ENCODE results near the gene SCUBE3.

Gene SCUBE3

DNA sequence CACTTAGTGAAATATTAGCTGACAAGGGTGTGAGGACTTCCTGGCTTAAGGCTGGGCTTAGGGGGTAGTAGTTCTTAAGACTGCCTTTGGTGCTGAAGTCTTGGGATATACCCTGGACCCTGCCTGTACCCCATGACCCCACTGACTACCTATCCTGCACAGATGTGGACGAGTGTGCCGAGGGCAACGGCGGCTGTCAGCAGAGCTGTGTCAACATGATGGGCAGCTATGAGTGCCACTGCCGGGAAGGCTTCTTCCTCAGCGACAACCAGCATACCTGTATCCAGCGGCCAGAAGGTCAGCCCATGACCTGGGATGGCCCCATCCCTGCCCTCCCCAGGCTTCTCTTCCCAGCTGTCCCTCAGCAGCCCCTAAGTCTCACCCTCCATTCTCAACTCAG is 17.8 kb downstream of the SCUBE3 start:
- no peak overlapping the region for H3K4me3 ChIP-seq (ENCODE audit: low read depth, low read length)
- DNase-seq (ENCODE audit: low read depth), result no peak
- TF ChIP-seq, protein P1, sequence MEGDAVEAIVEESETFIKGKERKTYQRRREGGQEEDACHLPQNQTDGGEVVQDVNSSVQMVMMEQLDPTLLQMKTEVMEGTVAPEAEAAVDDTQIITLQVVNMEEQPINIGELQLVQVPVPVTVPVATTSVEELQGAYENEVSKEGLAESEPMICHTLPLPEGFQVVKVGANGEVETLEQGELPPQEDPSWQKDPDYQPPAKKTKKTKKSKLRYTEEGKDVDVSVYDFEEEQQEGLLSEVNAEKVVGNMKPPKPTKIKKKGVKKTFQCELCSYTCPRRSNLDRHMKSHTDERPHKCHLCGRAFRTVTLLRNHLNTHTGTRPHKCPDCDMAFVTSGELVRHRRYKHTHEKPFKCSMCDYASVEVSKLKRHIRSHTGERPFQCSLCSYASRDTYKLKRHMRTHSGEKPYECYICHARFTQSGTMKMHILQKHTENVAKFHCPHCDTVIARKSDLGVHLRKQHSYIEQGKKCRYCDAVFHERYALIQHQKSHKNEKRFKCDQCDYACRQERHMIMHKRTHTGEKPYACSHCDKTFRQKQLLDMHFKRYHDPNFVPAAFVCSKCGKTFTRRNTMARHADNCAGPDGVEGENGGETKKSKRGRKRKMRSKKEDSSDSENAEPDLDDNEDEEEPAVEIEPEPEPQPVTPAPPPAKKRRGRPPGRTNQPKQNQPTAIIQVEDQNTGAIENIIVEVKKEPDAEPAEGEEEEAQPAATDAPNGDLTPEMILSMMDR (IDR thresholded peaks at IDR 0.05; ENCODE audit: control insufficient read depth, extremely low read depth, insufficient read depth), result no peak

DNA sequence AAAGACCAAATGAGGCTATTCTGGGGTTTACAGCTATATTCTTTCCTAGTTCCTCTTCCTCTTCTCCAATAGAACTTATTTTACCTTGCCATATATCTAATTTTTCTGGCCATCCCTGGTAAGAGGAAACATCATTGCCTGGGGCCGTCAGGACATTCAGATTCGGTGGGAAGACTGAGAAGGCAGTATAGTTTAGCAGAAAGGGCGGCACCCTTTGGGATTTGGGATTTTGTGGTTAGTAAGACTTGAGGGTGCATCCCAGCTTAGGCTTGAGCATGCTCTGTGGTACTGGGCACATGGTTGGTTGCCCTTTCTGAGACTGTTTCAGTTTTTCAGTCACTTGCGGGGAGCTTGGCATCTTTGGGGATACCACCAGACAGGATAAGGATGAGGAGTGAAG is 21.1 kb downstream of the SCUBE3 start:
- DNase-seq (ENCODE audit: low read depth), result no peak
- H3K4me3 ChIP-seq (ENCODE audit: low read depth, low read length), result no peak overlapping the region
- TF ChIP-seq, protein P1 (IDR thresholded peaks at IDR 0.05; ENCODE audit: control insufficient read depth, extremely low read depth, insufficient read depth), result no peak

DNA sequence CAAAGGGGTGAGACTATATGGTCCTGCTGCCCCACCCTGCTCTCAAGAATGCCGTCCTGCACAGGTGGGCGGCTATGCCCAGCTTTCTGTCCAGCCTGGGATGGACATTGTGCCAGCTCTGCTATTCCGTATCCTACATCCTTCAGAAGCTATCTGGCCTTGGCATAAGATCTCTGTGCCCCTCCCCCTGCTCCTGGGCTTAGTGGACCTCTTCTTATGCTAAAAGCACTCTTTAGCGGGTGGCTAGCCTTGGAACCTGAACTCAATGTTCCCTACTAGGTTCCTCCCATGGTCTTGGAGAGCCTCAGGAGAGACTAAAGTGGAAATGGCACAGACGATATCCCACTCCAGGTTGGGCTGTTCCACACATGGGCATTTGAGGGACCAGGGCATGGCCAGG is 22.5 kb downstream of the SCUBE3 start:
- no peak for DNase-seq (ENCODE audit: low read depth)
- TF ChIP-seq, protein P1 (IDR thresholded peaks at IDR 0.05; ENCODE audit: control insufficient read depth, extremely low read depth, insufficient read depth), result no peak
- no peak overlapping the region for H3K4me3 ChIP-seq (ENCODE audit: low read depth, low read length)

DNA sequence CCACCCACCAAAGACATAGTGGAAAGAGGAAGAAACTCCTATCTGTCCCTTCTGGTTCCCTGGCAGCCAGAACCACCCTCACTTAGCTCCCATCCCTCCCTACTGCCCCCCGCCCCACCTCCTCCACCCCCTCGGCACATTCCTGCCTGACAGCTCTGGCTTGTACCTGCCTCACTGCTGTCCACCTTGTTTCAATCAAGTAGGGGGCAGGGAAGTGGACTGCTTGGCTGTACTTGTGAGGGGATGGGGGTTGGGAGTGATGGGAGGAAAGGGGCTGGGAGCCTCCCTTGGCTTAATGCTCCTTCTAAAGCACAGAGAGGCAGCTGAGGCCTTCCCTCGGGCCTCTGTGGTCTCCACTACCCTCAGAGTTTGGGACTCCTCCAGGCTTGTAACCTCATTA is 23.7 kb downstream of the SCUBE3 start:
- TF ChIP-seq, protein P1 (IDR thresholded peaks at IDR 0.05; ENCODE audit: control insufficient read depth, extremely low read depth, insufficient read depth), result no peak
- H3K4me3 ChIP-seq (ENCODE audit: low read depth, low read length), result no peak overlapping the region
- DNase-seq (ENCODE audit: low read depth), result no peak

DNA sequence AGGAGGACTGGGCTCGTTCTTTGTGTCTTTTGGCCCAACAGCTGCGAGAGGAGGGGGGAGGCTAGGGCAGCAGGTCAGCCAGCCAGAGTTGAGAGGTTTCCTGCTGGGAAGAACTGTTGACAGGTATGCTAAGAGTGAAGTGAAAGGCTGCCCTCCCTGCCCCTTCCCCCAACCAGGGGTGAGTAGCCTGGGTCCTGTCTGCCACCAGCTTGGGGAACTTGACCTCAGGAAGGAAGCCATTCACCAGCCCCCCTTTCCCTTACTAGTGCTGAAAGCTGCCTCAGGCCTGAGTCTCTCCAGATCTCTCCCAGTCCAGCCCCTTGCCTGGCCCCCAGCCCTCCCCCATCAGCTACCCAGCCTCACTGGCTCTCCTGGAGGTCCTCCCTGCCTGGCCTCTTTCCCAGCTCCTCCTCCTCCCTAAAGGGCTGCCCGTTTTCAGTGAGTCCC is 25.1 kb downstream of the SCUBE3 start:
- no peak for DNase-seq (ENCODE audit: low read depth)
- TF ChIP-seq, protein P1 (IDR thresholded peaks at IDR 0.05; ENCODE audit: control insufficient read depth, extremely low read depth, insufficient read depth), result no peak
- H3K4me3 ChIP-seq (ENCODE audit: low read depth, low read length), result no peak overlapping the region

DNA sequence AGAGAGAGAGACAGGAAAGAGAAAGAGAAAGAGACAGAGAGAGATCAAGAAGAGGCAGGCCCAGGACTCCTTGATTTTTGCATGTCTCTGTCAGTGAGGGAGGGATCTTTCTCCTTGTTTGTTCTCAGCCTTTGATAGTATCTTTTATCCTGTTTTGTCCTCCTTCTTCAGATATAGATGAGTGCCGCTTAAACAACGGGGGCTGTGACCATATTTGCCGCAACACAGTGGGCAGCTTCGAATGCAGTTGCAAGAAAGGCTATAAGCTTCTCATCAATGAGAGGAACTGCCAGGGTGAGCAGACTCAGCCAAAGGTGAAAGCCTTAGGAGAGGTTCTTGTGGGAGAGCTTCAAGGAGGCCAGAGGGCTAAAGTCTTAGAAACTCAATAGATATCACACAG is 25.8 kb downstream of the SCUBE3 start:
- no peak overlapping the region for H3K4me3 ChIP-seq (ENCODE audit: low read depth, low read length)
- TF ChIP-seq, protein P1 (IDR thresholded peaks at IDR 0.05; ENCODE audit: control insufficient read depth, extremely low read depth, insufficient read depth), result no peak

More for the DNA sequence above, 25.8 kb downstream of the SCUBE3 start:
- no peak for DNase-seq (ENCODE audit: low read depth)

All from LNCaP clone FGC (cell line).